Neural crest cell (in vitro differentiated cells): Measurements from ENCODE around the gene IKZF4. TPM values are rescaled to one million over a fixed set of nuclear protein-coding genes. Genes with fewer than 3 reads are reported as not detected.

Experiments
- DNase-seq: peaks from one replicate; pipeline ENCODE4 v3.0.0; 2021; ENCODE audit warnings: low read depth, mixed read lengths, low spot score
- H3K27ac Mint-ChIP-seq: one replicate; pipeline ENCODE4 v1.8.0; 2021; ENCODE audit warnings: mild to moderate bottlenecking, mixed read lengths; ENCODE audit not compliant: unreplicated experiment
- H3K27me3 Mint-ChIP-seq: 2 replicates; pipeline ENCODE4 v1.8.0; 2021; ENCODE audit warnings: low read depth, mild to moderate bottlenecking, mixed read lengths
- H3K36me3 Mint-ChIP-seq: 2 replicates; pipeline ENCODE4 v1.8.0; 2021; ENCODE audit warnings: low read depth, mild to moderate bottlenecking, mixed read lengths
- H3K4me1 Mint-ChIP-seq: 2 replicates; pipeline ENCODE4 v1.8.0; 2021; ENCODE audit warnings: mixed read lengths
- H3K4me3 Mint-ChIP-seq: one replicate; pipeline ENCODE4 v1.8.0; 2021; ENCODE audit warnings: mild to moderate bottlenecking, mixed read lengths
- H3K9me3 Mint-ChIP-seq: 2 replicates; pipeline ENCODE4 v1.8.0; 2021; ENCODE audit warnings: mixed read lengths
- CTCF ChIP-seq: fragments of 200-600 bp; sonication (generic); conservative IDR thresholded peaks from 2 replicates; pipeline ENCODE4 v1.5.0; 2021; ENCODE audit warnings: antibody characterized with exemption, mild to moderate bottlenecking
- long read RNA-seq: library from polyadenylated mRNA; unstranded; transcript quantifications from one replicate; pipeline ENCODE4 v2.0.0, GENCODE V29; 2020
- total RNA-seq: library from RNA; stranded (reverse); gene quantifications from 2 replicates; pipeline ENCODE4 v1.2.1, GENCODE V29; 2021

Gene IKZF4
- 42.3 and 45.5 TPM in 2 replicates for total RNA-seq
- long read RNA-seq, partial matches to known transcripts = 0 of 5 reads
- long read RNA-seq, other reads (novel, unspliced or antisense) = 5 of 5 reads

- Mint-ChIP-seq H3K9me3 (no peaks in the 10 kb centered on the region), H3K4me3 (peak within 1 kb of the TSS; percentile 95), H3K4me1 (peaks cover 63% of the 10 kb centered on the region), H3K27me3 (no peaks in the 10 kb centered on the region), H3K27ac (peak within 1 kb of the TSS; percentile 100), H3K36me3 (peaks cover 8% of the 10 kb centered on the region)
- DNase-seq = peak; percentile 90
- TF ChIP-seq CTCF = no peak
These were observed at the start of gene IKZF4 for GRCh38 chr12:56020423-56021184. Gene IKZF4, plus strand, starts transcription at chr12:56021043. Its CDS starts 451 bp downstream, at chr12:56021494.

- H3K4me1 Mint-ChIP-seq = peaks cover 44% of the 10 kb centered on the region
- no peak overlapping the region for H3K27ac Mint-ChIP-seq
- no peaks in the 10 kb centered on the region for H3K9me3 Mint-ChIP-seq
- H3K4me3 Mint-ChIP-seq = no peak overlapping the region
- TF ChIP-seq CTCF = no peak
- no peak for DNase-seq
- H3K36me3 Mint-ChIP-seq = peaks cover 14% of the 10 kb centered on the region
- H3K27me3 Mint-ChIP-seq = no peaks in the 10 kb centered on the region
These were observed 48.8 kb upstream of the IKZF4 start for GRCh38 chr12:55972042-55972441.

GRCh38 chr12:55972456-55972855, 48.4 kb upstream of the IKZF4 start:
- Mint-ChIP-seq H3K27me3 (no peaks in the 10 kb centered on the region), H3K4me3 (no peak overlapping the region), H3K36me3 (peaks cover 14% of the 10 kb centered on the region), H3K27ac (no peak overlapping the region), H3K4me1 (peaks cover 41% of the 10 kb centered on the region), H3K9me3 (no peaks in the 10 kb centered on the region)
- DNase-seq = no peak
- no peak for TF ChIP-seq CTCF

GRCh38 chr12:55972911-55973598, 47.8 kb upstream of the IKZF4 start:
- no peaks in the 10 kb centered on the region for H3K27me3 Mint-ChIP-seq
- H3K27ac Mint-ChIP-seq = no peak overlapping the region

More at GRCh38 chr12:55972911-55973598, 47.8 kb upstream of the IKZF4 start:
- Mint-ChIP-seq H3K36me3 (peaks cover 14% of the 10 kb centered on the region), H3K9me3 (no peaks in the 10 kb centered on the region), H3K4me3 (no peak overlapping the region), H3K4me1 (peaks cover 35% of the 10 kb centered on the region)
- no peak for DNase-seq
- TF ChIP-seq CTCF = no peak
